Measurements from ENCODE around the gene VIM. TPM values are rescaled to one million over a fixed set of nuclear protein-coding genes. Genes with fewer than 3 reads are reported as not detected.

VIM gene
- total RNA-seq, 4 donors from 2014 or later, result 6,350 to 8,587 (median 8,002) TPM

DNA sequence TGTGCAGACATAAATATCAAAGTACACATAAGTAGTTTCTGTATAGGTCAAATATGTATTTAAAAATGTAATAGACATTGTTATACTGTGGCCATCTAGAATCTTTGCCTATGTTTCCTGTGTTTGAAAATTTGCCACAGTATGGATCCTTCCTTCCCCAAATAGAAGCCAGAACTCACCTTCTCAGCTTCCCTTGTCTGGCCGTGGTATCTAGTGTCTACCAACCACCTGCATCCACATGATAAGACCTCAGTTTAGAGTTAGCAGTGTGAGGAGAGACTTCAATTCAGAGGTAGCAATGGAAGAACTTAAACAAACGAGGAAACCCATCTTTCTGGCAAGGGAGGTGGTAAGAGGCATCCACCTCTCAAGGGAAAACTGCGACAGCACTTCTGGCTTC, 31.5 kb upstream of the VIM start:
- no peak overlapping the region for H3K4me3 ChIP-seq
- 49 to 61% methylated on average over 3 of the region's 3 CpGs for WGBS, 2 donors

DNA sequence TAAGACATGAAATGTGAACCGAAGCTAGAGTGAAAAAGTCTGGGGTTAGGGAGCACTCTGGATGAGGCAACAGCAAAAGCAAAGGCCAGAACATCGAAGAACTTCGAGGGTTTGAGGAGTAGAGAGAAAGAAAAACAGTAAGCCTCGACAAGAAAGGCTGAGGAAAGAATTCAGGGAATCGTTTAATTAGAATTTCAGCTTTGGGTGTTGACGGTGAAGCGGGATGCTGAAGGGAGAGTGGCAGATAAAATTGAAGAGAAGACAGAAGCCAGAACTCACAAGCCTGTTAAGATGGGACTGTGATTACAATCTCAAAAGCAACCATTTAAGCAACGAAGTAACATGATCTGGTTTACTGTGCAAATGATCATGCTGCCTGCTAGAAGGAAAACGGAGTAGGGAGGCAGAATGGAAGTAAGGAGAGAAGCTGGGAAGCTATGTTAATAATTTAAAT, 28.7 kb upstream of the VIM start:
- peak overlapping the region; percentile 12 to 71 (median 62) for H3K4me3 ChIP-seq
- WGBS, 2 donors, result 9 to 11% methylated on average over 9 of the region's 9 CpGs
- H3K27ac ChIP-seq, result peak overlapping the region; percentile 88 to 97 (median 97)
- TF ChIP-seq, protein P1, sequence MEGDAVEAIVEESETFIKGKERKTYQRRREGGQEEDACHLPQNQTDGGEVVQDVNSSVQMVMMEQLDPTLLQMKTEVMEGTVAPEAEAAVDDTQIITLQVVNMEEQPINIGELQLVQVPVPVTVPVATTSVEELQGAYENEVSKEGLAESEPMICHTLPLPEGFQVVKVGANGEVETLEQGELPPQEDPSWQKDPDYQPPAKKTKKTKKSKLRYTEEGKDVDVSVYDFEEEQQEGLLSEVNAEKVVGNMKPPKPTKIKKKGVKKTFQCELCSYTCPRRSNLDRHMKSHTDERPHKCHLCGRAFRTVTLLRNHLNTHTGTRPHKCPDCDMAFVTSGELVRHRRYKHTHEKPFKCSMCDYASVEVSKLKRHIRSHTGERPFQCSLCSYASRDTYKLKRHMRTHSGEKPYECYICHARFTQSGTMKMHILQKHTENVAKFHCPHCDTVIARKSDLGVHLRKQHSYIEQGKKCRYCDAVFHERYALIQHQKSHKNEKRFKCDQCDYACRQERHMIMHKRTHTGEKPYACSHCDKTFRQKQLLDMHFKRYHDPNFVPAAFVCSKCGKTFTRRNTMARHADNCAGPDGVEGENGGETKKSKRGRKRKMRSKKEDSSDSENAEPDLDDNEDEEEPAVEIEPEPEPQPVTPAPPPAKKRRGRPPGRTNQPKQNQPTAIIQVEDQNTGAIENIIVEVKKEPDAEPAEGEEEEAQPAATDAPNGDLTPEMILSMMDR (IDR thresholded peaks at IDR 0.05), result no peak
- TF ChIP-seq EP300 (IDR thresholded peaks at IDR 0.05) (peak in 1 of 2 donors; percentile 78), POLR2A (IDR thresholded peaks at IDR 0.05) (peak in 1 of 2 donors; percentile 20)
- H3K9me3 ChIP-seq, result no peaks in the 10 kb centered on the region
- H3K27me3 ChIP-seq, result no peaks in the 10 kb centered on the region
- no peaks in the 10 kb centered on the region for H3K36me3 ChIP-seq
- H3K4me1 ChIP-seq, result peaks cover 0 to 27% (median 6%) of the 10 kb centered on the region in 4 donors
- DNase-seq (ENCODE audit: low spot score in 2 of 2), result no peak

More for the DNA sequence above, 31.5 kb upstream of the VIM start:
- no peaks in the 10 kb centered on the region for H3K9me3 ChIP-seq
- H3K27me3 ChIP-seq, result no peaks in the 10 kb centered on the region
- H3K27ac ChIP-seq, result peak overlapping the region in 3 of 4 donors; percentile 11 to 97 (median 97)
- no peak for DNase-seq (ENCODE audit: low spot score in 2 of 2)
- TF ChIP-seq POLR2A (IDR thresholded peaks at IDR 0.05), result no peak
- TF ChIP-seq, protein P1 (IDR thresholded peaks at IDR 0.05), result no peak
- no peak for TF ChIP-seq EP300 (IDR thresholded peaks at IDR 0.05)
- H3K36me3 ChIP-seq, result no peaks in the 10 kb centered on the region
- H3K4me1 ChIP-seq, result peaks cover 0 to 20% (median 3%) of the 10 kb centered on the region in 4 donors

DNA sequence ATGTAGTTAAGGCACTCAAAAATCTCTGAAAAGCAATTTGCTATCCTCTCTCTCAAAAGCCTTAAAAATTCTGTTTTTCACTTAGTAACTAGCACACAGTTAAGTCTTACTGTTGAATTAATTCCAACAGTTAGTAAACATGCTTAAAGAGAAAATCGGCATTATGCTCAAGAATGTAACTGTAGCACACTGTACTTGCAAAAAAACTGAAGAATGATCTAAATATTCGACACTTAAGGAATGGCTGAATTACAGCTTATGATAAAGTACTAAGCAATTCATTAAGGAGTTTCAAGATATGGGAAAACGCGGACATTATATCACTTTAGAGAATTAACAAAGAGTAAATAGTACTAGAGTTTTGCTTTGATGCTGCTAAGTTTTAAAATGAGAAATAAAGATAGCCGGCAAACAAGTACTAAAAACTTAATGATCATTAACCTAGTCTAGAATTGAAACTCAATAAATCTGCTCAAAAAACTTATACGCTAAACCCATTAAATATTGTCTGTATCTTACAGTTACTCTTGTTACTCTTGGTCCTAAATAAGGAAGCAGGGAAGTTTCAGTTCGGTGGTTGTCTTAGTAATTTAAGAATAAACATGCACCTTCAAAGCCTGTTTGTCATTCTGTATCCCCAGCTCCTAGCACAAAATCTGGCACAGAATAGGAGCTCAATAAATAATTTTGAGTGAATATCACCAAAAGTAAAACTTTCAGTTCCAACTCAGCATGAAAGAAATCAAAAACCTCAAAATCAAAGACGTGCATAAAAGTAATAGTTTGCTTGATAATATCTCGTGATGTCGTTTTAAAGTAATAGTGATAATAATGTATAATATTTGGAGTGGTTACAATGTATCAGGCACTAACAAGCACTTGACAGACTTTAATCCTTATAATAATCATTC, 27.8 kb upstream of the VIM start:
- no peaks in the 10 kb centered on the region for H3K9me3 ChIP-seq
- H3K4me1 ChIP-seq, result peaks cover 0 to 27% (median 6%) of the 10 kb centered on the region in 4 donors
- no peaks in the 10 kb centered on the region for H3K27me3 ChIP-seq
- TF ChIP-seq, protein P1 (IDR thresholded peaks at IDR 0.05), result no peak
- no peak for TF ChIP-seq EP300 (IDR thresholded peaks at IDR 0.05)
- TF ChIP-seq POLR2A (IDR thresholded peaks at IDR 0.05), result no peak
- peak overlapping the region; percentile 54 to 71 (median 62) for H3K4me3 ChIP-seq
- H3K36me3 ChIP-seq, result no peaks in the 10 kb centered on the region
- no peak for DNase-seq (ENCODE audit: low spot score in 2 of 2)
- peak overlapping the region; percentile 88 to 97 (median 97) for H3K27ac ChIP-seq
- 1 to 3% methylated on average over 10 of the region's 10 CpGs for whole genome bisulfite sequencing, 2 donors

DNA sequence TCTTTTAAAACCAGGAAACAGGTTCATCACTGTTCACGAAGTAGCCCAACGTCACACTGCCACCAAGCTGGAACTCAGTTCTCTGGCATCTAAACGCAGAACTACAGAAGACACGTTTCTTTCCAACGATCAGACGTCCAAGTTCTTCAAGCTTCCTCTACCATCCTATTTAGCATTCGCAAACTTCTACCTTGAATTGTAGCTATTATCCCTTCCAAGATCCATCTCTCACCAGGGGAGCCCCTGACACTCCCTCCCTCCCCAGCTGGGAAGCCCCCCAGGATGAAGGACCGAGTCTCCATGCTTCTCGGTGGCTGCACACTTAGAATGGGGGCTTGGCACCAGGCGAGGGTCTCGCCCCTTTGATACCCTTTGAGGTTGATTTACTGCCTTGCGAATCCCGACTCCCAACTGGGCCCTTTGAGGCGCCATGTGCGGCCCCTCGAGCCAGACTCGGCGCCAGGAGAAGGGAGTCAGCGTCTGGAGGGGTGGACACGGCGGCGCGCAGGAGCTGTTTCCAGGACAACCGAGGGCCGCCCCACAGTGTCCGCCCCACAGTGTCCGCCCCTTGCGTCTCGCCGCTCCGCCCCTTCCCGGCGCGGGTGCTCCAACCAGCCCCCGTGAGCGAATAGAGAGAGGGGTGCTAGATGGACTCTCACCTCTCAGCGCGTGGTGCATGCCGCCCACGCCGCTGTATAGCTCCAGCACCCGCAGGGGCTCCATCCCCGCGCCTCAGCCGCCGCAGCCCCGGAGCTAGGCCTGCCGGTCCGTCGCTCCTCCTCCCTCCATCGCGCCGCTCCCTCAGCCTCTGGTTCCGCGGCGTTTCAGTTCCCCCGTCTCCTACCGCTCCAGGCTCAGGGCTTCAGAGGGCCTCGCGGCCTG, 26.9 kb upstream of the VIM start, which contains the start of gene TRDMT1:
Gene TRDMT1 (minus strand): TSS at position 761 of the 882 bp plus-strand sequence. CDS start 38 bp downstream, at position 723.
- WGBS, 2 donors, result 1% methylated on average over 38 to 44 of the region's 60 CpGs
- TF ChIP-seq, protein P1 (IDR thresholded peaks at IDR 0.05), result peak in 3 of 5 experiments; percentile 31 to 49 (median 32)
- TF ChIP-seq POLR2A (IDR thresholded peaks at IDR 0.05), result peak; percentile 87 to 90
- TF ChIP-seq EP300 (IDR thresholded peaks at IDR 0.05), result peak; percentile 64 to 98
- Histone ChIP-seq H3K4me1 (peaks cover 0 to 33% (median 11%) of the 10 kb centered on the region in 4 donors), H3K9me3 (no peaks in the 10 kb centered on the region), H3K27me3 (no peaks in the 10 kb centered on the region), H3K36me3 (no peaks in the 10 kb centered on the region), H3K4me3 (peak within 1 kb of the TSS; percentile 54 to 71 (median 62)), H3K27ac (peak within 1 kb of the TSS; percentile 88 to 97 (median 97))
- DNase-seq (ENCODE audit: low spot score in 2 of 2), result peak; percentile 72 to 77
